HG03439 (cell line): ENCODE results near the gene AQP12A.
"Not testable (repeated sequence)": the region's sequence is repeated elsewhere in the genome, so short reads cannot be mapped to it uniquely, and the experiment has no call there.

Experiments used
- ATAC-seq: cut with Tn5 transposase; IDR thresholded peaks from one replicate; pipeline ENCODE4 v1.9.1; 2021; ENCODE audit warnings: mild to moderate bottlenecking, moderate library complexity; ENCODE audit not compliant: unreplicated experiment

AQP12A gene, protein sequence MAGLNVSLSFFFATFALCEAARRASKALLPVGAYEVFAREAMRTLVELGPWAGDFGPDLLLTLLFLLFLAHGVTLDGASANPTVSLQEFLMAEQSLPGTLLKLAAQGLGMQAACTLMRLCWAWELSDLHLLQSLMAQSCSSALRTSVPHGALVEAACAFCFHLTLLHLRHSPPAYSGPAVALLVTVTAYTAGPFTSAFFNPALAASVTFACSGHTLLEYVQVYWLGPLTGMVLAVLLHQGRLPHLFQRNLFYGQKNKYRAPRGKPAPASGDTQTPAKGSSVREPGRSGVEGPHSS

DNA sequence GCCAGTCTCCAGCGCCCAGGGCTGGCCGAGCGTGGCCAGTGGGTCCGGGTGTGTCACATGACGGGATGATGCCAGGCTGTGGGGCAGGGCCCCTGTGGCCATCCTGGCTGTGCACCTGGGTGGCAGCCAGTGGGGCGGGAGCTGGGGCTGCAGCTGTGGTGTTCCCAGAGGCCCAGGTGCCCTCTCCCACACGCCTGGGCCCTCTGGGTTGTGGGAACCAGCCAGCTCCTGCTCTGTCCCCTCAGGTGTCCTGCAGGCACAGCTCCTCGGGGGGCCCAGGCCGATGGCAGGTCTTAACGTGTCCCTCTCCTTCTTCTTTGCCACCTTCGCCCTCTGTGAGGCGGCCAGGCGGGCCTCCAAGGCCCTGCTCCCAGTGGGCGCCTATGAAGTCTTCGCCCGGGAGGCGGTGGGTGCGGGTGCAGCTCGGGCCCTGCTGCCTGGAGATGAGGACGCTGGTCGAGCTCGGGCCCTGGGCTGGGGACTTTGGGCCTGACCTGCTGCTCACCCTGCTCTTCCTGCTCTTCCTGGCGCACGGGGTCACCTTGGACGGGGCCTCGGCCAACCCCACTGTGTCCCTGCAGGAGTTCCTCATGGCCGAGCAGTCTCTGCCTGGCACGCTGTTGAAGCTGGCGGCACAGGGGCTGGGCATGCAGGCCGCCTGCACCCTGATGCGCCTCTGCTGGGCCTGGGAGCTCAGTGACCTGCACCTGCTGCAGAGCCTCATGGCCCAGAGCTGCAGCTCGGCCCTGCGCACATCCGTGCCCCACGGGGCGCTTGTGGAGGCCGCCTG lies at the start of gene AQP12A:
AQP12A (plus strand) TSS at position 236 of the 790 bp plus-strand sequence; CDS start at position 284, 48 bp downstream.
- not testable (repeated sequence) for ATAC-seq

DNA sequence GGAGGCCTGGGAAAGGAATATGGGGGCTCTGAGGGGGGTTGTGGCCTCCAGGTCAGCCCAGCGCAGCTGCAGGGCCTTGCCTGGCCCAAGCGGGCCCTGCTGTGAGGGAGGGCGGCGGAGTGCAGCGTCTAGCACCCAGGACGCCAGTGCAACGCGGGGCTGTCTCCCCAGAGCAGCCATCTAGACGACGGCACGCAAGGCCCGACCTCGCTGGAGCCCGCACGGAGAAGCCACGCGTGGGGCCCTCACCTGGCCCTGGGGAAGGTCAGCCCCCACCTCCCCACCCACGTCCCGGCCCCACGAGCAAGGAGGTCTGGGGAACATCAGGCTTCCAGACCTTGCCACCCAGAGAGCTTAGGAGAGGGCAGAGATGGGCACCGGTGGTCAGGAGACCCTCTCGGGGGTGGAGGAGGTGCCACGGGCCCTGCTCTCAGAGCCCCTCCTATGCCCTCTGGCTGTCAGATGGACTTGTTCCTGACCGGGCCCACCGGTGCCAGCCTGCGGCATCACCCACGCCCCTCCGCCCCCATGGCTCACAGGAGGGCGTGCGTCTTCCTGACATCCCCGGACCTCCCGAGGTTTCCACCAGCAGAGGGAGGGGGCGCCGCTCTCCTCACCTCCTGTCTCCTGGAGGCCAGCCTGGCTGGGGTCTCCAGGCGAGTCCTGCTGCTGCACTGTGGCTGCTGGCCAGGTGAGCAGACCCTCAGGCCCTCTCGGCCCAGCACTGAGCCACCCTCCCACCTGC lies 49.4 kb upstream of the AQP12A start:
- ATAC-seq, result no peak

DNA sequence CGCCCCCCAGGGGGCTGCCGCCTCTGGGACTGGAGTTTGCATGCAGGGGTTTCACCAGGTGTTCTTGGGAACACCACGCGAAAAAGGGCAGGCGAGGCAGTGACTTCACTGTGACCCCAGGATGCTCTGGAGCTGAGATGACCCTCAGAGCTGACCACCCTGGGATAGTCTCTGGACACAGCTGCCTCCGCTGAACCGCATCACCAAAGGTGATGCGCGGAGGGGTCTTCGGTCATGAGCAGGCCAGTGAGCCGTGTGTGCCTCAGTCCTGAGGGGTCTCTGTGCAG lies 48.9 kb upstream of the AQP12A start:
- no peak for ATAC-seq

DNA sequence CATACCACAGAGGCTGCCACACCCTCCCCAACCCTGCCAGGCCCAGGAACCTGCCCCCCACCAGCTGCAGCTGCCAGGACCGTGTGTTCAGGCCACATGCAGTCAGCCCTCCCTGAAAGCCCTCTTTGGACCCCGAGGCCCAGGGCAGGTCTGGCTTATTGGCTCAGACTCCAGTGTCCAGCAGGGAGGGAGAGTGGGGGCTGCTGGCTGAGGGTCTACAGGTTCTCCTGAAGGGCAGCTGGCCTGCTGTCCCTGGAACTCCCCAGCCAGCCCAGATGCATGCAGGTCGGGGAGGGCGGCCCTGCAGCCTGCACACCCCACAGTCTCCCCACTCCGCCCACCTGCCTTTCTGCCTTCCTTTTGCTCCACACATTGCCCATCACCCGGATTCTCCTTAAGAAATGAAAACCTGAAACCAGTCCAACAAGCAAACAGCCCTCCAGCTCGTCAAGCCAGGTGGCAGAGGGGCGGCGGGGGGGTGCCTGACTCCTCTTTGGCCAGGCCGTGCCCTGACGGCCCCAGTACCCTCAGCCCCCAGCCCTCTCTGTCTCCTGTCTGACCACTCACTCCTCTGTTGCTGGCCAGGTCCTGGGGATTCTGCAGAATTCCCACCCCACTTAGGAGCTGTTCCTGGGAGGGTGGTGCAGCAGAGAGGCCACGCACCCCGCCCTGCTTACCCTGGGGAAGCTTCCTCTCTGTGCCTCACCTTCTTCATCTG lies 48.4 kb upstream of the AQP12A start:
- no peak for ATAC-seq

DNA sequence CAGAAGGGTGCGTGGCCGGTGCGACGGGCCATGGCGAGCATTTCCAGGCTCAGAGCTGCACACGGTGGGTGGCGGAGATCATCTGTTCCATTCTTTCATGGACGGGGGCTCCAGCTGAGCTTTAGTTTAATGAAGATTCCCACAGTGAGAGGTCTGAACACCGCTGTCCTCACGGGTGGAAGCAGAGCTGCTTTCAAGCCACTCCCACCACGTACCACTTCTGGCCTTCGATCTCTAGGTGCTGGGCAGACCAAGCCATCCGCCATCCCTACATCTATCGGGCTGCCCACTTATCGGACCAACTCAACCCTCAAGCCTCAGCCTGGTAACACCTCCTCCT lies 47.9 kb upstream of the AQP12A start:
- ATAC-seq, result no peak

DNA sequence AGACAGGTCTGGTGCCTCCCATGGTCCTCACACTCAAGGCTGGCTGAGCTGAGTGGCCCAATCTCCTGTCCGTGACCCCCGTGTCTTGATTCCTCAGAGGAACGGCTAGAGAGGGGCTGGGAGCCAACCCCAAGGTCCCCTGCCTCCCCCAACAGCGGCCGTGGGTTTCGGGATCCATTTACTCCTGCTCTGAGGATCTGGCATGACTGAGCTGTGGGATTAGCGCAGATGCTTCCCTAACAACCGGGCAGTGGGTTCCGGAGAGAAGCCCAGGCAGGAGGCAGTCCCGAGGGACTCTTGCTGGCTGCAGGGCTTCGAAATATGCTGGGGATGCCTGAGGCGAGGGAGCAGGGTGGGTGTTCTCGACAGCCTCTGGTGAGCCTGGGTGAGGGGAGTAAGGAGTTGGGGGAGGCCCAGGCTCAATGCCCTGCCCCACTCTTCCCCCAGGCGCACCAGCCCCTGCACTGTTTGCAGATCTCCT lies 47.5 kb upstream of the AQP12A start:
- no peak for ATAC-seq

DNA sequence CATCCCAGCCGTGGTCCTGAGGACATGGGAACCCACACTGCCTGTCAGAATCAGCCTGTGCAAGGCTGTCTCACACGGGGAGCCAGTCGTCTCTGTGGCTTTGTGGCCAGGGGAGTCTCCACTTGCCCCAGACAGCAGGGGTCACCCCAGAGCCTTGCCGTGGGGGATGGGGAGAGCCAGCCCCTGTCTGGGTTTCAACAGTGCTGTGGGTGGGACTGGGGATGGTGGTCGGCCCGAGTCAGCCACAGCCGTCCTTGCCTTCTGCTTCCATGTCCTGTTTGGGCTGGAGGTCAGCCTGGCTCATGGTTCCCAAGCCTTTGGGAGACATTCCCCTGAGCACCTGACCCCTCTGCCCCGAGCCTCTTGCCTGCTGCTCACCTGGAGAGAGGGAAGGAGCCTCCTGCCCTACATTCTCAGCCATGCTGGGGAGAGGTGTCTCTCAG lies 46.8 kb upstream of the AQP12A start:
- no peak for ATAC-seq

DNA sequence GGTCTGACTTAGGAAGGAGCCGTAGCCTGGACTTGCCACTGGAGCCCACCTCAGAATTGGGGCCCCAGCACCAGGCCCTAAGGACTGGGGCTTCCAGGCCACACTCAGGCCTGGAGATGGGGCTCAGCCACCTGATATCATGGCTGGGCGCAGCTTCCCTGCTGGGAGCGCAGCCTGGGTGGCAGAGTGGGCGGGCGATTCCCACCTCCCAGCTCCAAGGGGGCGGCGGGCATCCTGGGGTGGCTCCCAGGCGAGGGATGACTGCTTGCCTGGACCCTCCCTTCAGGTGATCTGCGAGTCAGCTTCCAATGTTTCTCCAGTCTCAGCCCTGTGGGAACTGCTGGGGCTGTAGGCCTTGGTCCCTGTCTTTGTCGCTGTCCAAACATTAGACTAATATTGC lies 46.3 kb upstream of the AQP12A start:
- ATAC-seq, result no peak

DNA sequence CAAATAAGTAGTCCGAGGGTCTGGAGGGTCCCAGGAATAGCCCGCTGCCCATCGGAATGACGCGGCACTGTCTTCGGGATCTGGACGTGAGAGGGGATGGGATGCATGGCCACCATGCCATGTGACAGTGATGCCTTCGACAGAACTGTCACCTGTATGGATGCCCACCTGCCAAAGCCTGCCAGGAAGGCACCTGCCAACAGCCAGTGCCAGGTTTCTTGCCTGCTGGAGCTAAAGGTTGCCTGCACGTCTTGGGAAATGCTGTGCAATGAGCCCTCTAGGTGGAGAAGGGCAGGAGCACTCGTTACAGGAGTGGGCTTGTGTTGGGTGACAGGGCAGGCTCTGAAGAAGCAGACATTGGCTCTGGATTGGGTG lies 45.9 kb upstream of the AQP12A start:
- no peak for ATAC-seq

DNA sequence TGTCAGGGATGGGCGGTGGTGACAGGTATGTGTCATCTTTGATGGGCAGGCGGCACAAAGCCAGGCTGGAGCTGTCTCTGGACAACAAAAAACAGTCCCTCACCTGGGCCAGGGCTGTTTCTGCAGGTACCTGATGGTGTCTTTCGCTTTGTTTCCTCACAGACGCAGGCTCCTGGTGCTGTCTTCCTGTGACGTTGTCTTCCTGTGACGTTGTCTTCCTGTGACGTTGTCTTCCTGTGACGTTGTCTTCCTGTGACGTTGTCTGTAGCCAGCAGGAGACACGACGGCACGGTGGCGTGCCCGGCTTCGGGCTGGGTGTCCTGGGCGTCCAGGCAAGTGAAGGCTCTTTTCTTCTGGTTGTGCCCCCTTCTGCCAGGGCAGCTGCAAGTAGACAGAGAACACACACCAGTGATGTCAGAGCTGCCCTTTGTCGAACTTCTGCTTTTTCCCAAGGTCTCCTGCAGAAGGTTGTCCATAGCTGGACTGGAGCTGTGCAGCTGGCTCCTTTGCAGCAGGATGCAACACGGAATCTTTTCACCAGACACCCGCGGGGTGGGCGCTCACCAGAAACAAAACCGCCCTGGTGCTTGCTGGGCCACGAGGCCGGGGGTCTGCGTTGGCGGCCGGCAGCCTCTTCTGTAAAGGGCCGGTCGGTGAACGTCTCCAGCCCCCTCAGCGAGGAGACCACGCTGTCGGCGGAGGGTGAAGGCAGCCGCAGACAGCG lies 45.3 kb upstream of the AQP12A start:
- ATAC-seq, result no peak

DNA sequence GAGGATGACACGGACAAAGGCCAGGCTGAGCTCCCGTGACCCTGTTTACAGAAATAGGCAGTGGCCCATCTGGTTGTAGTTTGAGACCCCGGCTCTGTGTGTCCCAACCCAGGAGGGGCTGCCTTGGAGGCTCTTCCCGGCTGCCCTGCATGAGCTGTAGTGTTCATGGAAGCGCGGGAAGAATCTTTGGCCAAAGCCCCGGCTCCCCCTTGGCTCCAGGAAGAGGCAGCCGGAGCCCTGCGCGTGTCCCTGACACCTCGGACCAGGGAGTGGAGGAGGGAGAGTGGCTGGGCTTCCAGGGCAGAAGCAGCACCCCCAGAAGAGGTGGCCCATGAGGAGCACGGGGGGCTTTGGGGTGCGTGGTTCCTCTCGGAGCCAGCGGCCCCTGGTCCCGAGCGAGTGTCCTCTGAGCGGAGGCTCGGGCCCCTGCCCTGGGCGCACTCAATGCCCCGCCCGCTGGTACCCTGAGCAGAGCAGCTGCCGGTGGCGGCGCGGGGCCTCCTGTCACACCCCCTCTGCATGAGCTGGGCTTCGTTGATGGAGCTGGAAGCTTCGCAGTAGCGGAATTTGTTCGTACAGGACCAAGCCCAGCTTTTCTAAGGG lies 44.7 kb upstream of the AQP12A start:
- no peak for ATAC-seq

DNA sequence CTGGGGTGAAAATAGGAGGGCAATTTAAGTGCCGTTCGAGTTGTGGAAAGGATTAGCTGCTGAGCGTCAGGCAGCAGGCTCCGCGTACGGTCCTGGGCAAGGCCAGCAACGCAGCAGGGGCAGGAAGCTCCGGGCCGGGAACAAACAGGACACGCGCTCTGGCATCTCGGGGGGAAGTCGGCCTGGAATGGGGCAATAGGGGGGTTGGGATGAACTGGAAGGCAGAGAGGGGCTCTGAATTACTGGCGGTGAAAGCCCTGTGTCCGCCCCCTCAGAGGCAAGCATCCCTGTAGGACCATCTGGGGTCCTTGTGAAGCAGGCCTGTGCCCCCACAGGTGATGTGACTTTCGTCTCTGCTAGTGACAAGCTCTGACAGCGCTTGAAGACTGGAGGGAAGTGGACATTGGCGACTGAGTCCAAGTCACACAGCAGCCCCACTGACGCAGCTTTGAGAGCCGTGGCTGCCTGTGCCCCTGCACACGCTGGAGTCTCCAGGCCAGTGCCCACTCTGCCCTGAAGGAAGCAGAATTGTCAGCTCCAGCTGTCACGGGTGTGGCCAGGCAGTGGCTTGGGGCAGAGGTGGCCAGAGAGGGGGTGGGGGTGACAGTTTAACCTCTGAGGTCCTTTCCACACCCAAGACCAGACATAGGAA lies 44.0 kb upstream of the AQP12A start:
- ATAC-seq, result no peak

DNA sequence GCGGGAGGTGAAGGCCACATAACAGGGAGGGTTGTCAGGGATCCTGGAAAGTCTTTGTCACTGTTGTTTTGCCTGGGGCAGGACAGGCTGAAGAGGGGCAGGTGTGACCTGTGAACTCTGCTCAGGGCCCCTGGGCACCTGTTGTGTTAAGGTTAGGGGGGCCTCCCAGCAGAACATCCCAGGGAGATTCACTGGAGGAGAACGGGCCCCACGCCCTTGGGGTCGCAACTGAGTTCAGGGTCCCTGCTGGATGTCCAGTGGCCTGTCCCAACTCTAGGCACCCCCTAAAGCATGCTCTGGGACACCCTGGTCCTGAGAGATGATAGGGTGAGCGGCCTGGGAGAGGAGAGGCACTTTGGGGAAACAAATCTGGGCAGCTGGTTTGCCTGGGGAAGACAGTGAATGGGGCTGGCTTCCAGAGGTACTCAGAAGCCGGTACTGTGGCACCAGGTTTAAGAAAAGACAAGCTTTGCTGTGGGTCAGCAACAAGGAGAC lies 43.5 kb upstream of the AQP12A start:
- ATAC-seq, result no peak

DNA sequence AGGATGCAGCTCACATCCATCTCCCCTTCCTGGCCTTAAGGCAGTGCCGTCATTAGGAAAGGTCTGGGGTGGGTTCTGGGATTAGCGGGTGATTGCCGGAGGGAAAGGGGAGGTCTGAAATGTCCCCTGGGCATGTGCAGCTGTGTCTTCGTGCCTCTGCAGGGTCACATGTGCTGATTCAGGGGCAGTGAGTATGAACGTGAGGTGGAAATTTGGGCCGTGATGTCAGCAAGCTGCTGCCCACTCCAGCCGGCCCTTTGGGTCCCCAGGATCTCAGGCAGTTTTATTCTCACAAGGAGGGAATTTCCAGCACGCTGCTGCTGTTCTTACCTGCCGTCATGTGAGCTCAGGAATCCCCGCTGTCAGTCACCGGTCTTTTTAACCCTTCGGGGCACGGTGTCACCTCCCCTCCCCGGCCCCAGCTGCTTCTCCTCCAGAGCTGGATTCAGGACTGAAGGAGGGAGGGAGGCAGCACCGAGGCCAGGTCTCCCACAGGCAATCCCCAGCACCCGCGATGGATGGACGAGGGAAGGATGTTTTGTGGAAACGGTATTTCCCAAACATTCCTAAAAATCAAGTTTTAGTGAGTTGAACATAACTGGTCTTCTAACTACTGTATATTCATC lies 42.9 kb upstream of the AQP12A start:
- no peak for ATAC-seq

DNA sequence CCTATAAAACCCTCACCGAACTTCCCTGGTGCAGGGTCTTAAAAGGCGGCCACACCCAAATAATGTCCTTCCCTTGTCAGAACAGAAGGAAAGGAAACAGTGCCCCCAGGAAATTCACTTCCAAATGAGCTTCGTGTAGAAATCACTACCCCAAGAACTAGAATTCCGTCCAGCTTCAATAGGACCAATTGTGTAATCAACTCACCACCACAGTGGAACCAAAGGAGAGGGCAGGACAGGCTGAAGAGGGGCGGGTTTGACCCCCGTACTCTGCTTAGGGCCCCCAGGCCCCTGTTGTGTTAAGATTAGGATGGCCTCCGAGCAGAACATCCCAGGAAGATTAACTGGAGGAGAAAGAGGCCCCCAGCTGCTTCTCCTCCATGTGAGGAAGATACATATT lies 42.3 kb upstream of the AQP12A start:
- ATAC-seq, result no peak

DNA sequence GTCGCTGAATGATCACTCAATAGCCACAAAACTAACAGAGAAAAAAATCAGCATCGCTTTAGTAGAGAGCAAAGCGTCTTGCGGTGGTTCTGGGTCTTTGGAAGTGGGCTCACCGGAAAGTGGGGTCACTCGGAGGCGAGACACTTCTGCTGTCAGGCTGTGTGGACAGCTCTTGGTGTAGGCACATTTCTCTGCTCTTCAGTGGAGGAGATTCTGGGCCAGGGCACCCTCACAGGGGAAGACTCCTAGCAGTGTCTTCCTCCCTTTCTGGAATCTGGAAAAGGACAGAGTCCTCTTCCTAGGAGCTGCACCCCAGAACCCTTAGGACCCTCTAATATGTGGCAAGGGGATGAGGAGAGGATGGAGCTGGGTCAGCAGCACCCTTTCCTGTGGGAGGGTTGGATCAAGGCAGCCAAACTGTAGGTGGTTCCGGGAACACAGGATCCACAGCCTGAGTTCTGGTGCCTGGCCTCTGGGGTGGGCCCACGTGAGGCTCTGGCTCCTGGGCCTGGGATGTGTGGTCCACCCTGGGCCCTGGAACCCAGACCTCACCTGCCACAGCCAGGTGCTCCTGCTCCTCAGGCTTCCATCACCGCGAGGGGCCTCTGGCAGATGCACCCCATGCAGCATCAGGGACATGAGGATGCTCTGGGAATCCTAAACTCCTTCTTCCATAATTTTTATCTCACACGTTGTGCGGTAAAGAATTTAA lies 41.3 kb upstream of the AQP12A start:
- no peak for ATAC-seq

DNA sequence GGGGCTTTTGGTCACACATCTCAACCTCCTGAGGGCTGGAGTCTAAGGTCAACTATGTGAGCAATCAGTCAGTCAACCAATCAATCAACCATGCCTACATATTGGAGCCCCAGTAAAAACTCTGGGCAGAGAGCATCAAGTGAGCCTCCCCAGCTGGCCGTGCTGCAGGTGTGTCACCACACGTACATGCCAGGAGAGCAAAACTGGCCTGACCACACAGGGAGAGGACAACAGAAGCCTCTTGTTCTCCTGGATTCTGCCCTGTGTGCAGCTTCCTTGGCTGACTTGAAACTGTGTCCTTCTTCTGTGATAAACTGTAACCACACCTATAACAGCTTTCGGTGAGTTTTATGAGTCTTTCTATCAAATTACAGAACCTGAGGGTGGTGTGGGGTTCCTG lies 40.5 kb upstream of the AQP12A start:
- ATAC-seq, result no peak
